ENCODE results near the gene DYNLT4.

DYNLT4 gene

DNA sequence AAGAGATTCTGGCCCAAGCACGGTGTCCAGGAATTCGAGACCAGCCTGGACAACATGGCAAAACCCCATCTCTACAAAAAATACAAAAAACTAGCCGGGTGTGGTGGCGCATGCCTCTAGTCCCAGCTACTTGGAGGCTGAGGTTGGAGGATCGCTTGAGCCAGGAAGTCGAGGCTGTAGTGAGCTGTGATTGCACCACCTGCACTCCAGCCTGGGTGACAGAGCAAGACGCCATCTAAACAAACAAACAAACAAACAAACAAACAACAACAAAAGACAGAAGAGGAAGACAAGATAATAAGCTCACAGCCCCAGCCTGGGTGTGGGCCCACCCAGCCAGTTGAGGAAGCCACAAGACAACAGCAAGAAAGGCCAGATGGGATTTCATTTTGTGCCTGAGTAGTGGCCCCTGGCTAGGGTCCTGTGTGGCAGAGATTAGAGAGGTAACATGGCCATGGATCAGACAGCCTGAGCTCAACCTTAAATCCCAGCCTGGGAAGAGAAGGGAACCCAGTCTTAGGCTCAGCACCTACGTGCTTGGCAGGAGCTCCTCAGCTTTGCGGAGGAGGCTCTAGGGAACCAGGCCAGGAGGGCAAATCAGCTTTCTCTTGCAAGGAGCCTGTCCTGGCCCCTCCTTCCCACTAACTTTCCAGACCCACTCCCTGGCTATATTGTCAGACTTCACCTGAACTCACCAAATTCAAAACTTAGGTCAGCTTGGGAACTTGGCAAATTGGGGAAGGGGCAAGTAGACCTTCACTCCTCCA, 14.2 kb downstream of the DYNLT4 start:
- H3K4me3 ChIP-seq (ENCODE audit: control insufficient read depth, low read depth, low read length): no peak overlapping the region
- no peak for DNase-seq (ENCODE audit: low read depth)
- TF ChIP-seq, protein P1, sequence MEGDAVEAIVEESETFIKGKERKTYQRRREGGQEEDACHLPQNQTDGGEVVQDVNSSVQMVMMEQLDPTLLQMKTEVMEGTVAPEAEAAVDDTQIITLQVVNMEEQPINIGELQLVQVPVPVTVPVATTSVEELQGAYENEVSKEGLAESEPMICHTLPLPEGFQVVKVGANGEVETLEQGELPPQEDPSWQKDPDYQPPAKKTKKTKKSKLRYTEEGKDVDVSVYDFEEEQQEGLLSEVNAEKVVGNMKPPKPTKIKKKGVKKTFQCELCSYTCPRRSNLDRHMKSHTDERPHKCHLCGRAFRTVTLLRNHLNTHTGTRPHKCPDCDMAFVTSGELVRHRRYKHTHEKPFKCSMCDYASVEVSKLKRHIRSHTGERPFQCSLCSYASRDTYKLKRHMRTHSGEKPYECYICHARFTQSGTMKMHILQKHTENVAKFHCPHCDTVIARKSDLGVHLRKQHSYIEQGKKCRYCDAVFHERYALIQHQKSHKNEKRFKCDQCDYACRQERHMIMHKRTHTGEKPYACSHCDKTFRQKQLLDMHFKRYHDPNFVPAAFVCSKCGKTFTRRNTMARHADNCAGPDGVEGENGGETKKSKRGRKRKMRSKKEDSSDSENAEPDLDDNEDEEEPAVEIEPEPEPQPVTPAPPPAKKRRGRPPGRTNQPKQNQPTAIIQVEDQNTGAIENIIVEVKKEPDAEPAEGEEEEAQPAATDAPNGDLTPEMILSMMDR (IDR thresholded peaks at IDR 0.05; ENCODE audit: control insufficient read depth, insufficient read depth, low read depth, low read length, missing control alignments): no peak

DNA sequence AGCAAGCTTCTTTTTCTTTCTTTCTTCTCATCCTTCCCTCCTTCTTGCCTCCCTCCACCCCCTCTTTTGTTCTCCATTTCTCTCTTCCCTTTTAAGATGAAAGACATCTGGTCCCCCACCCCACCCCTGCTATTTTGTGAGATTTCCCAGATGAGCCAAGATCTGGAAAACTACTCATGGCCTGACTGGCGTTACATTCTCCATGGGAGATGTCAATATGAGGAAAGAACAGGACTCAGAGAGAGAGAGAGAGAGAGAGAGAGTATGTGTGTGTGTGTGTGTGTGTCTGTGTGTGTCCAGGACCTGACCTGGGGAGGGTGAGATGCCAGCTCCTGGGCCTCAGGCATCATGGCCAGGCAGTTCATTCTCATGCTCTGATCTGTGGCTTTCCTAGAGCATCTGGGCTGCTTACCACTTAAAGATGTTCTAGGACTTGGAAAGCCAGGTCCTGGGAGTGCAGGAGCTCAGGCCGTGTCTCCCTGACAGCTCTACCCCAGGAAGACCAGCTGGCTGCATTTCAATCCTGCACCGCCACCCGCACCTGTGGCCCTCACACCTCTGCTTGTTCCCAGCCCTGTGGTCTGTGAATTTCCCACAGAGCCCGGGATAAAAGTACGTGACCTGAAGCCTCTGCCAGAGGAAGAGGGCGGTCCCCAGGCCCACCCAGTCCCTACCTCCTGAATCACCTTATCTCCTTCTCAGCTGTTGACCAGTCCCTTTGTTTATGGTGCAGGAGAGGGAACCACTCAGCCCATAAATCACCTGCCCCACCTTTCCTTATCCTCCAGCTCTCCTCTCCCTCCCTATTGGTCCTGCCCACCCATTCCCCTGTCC, 16.0 kb downstream of the DYNLT4 start:
- no peak overlapping the region for H3K4me3 ChIP-seq (ENCODE audit: control insufficient read depth, low read depth, low read length)
- no peak for DNase-seq (ENCODE audit: low read depth)
- TF ChIP-seq, protein P1 (IDR thresholded peaks at IDR 0.05; ENCODE audit: control insufficient read depth, insufficient read depth, low read depth, low read length, missing control alignments): no peak

DNA sequence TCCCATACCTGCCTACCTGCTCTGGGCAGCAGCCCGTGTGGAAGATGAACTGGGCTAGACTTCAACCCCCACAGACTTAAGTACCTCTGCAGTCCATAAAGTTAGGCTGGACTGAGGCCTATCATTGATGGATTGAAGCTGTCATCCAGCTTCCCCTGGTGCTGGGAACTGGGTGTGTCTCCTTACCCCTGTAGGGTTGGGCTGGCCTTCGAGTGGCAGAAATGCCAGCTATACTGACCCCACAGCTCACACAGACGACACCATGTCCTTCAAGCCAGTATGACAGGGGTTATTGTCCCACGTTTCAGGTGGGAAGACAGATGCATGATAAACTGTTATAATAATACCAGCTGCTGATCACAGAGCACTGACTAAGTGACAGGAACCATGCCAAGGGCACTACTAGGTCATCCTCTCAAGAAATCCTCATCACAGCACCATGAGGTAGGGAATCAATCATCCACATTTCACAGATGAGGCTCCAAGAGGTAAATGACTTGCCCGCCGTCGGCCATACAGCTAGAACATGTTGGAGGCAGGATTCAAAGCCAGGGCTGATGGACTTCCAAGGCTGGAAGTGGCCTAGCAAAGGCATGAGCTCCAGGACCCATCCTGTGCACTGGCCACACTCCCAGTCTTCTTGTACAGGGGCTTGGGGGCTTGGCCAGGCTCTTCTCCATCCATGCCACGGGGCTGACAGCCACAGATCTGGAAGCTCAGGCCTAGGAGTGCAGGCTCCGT, 18.9 kb downstream of the DYNLT4 start, which contains the start of gene BEST4:
BEST4 (minus strand) TSS at position 51 of the 741 bp plus-strand sequence. CDS start 465 bp downstream, outside the sequence.
- TF ChIP-seq, protein P1 (IDR thresholded peaks at IDR 0.05; ENCODE audit: control insufficient read depth, insufficient read depth, low read depth, low read length, missing control alignments): no peak
- H3K4me3 ChIP-seq (ENCODE audit: control insufficient read depth, low read depth, low read length): no peak within 1 kb of the TSS
- DNase-seq (ENCODE audit: low read depth): no peak

DNA sequence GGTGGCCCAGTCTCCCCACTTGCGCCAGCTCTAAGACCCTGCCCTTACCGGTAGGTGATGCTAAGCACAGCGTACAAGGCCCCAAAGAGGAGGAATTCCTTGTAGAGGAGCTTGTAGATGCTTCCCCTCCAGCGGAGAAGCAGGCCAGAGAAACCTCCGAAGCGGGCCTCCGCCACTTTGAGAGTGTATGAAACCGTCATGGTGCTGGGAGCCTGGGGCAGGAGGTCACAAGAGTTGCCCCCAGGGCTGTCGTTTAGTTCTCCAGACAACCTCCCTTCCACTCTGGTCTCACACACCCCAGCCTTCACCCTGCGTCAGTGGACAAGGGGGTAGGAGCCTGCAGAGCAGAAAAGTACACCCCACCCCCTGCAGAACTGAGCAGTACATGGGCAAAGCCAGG, 19.6 kb downstream of the DYNLT4 start:
- DNase-seq (ENCODE audit: low read depth): no peak
- TF ChIP-seq, protein P1 (IDR thresholded peaks at IDR 0.05; ENCODE audit: control insufficient read depth, insufficient read depth, low read depth, low read length, missing control alignments): no peak
- no peak overlapping the region for H3K4me3 ChIP-seq (ENCODE audit: control insufficient read depth, low read depth, low read length)

DNA sequence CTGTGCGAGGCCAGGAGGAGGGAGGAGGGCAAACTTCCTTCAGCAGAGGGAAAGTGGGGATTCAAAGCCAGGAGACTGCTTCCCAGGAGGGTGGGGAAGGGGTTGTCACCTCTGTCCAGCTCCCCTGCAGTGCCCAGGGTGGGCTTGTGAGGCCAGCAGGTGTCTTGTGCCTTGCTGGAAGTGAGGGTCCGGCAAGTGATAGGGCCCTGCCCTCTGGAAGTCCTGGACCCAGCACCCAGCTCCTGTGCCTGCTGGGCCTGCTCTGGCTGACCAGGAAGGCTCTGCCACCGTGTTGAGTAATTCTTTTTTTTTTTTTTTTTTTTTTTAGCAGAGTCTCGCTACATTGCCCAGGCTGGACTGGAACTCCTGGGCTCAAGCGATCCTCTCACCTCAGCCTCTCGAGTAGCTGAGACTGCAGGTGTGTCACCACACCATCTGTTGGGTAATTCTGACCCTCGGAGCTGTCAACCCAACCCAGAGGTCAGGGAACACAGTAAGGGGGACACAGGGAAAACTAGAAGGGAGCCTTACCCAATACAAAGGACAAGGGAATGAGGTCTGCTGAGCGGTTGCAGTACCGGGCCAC, 20.2 kb downstream of the DYNLT4 start:
- H3K4me3 ChIP-seq (ENCODE audit: control insufficient read depth, low read depth, low read length): no peak overlapping the region
- no peak for DNase-seq (ENCODE audit: low read depth)
- TF ChIP-seq, protein P1 (IDR thresholded peaks at IDR 0.05; ENCODE audit: control insufficient read depth, insufficient read depth, low read depth, low read length, missing control alignments): no peak
